Measurements from ENCODE around the gene SERPINB7.

GRCh38 chr18:63831080-63831788, 56.0 kb downstream of the SERPINB7 start:
- TF ChIP-seq EZH2 (IDR thresholded peaks at IDR 0.05; ENCODE audit: borderline replicate concordance, insufficient read depth, low read length, poor library complexity, severe bottlenecking) (no peak), CTCF (IDR thresholded peaks at IDR 0.05; ENCODE audit: poor library complexity, severe bottlenecking) (no peak), MXI1 (conservative IDR thresholded peaks at IDR 0.05; ENCODE audit: poor library complexity, severe bottlenecking) (no peak), EP300 (conservative IDR thresholded peaks at IDR 0.05; ENCODE audit: poor library complexity, severe bottlenecking) (no peak), SMC3 (conservative IDR thresholded peaks at IDR 0.05; ENCODE audit: poor library complexity) (no peak)
